B cell (primary cell): ENCODE measurements around the gene KIF9.

Experiments used
- EZH2 ChIP-seq: IDR thresholded peaks from 2 replicates; pipeline ENCODE4 v1.6.1; 2012; ENCODE audit warnings: borderline replicate concordance, low read depth, mild to moderate bottlenecking, moderate library complexity, low read length; ENCODE audit not compliant: insufficient read depth, poor library complexity, severe bottlenecking
- TF ChIP-seq, protein P1 (sequence below): fragments of 200-600 bp; IDR thresholded peaks from one replicate; pipeline ENCODE4 v1.8.0; 2022; ENCODE audit warnings: antibody characterized with exemption, mild to moderate bottlenecking

DNA sequence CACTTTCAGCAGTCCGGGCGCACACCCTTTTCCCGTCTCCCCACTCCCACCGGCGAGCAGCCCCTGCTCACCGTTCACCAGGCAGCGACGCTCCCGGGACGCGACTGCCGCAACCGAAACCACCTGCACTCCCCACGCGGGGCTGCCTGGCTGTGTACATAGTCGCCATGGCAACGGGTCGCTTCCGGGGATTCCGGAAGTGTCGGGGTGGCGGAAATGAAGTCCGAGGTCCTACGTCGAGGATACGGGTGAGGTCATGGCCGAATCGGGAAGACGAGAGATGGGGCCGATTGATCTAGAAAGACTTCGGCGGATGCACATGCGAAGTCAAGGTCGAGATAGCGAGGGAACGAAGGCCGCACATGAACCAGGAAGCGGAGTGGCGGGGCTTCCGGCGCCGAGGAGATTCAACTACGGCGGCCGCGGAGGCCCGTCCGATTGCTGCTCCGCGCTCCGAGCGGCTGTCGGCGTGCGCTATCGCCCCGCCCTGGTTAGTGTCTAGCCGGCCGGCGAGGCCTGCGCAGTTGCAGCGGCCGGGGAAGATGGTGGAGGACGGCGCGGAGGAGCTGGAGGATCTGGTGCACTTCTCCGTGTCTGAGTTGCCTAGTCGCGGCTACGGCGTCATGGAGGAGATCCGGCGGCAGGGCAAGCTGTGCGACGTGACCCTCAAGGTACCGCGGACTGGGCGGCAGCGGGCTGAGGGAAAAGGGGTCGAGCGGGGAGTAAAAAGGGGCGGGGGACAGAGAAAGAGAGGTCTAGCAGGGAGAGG is at the start of gene KIF9, which contains the start of gene KLHL18:
- TF ChIP-seq, protein P1, sequence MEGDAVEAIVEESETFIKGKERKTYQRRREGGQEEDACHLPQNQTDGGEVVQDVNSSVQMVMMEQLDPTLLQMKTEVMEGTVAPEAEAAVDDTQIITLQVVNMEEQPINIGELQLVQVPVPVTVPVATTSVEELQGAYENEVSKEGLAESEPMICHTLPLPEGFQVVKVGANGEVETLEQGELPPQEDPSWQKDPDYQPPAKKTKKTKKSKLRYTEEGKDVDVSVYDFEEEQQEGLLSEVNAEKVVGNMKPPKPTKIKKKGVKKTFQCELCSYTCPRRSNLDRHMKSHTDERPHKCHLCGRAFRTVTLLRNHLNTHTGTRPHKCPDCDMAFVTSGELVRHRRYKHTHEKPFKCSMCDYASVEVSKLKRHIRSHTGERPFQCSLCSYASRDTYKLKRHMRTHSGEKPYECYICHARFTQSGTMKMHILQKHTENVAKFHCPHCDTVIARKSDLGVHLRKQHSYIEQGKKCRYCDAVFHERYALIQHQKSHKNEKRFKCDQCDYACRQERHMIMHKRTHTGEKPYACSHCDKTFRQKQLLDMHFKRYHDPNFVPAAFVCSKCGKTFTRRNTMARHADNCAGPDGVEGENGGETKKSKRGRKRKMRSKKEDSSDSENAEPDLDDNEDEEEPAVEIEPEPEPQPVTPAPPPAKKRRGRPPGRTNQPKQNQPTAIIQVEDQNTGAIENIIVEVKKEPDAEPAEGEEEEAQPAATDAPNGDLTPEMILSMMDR: no peak
- no peak for TF ChIP-seq EZH2
